Smooth muscle cell (in vitro differentiated cells): Measurements from ENCODE around the gene CLDN7. TPM values are rescaled to one million over a fixed set of nuclear protein-coding genes. Genes with fewer than 3 reads are reported as not detected.
A peak's percentile ranks its signal among the peaks of the same experiment; 100 is the strongest.

Source experiments
- DNase-seq: peaks from one replicate; lab custom pipeline; 2025; ENCODE audit not compliant: unreplicated experiment; lab: John Stamatoyannopoulos, UW
- H2AFZ ChIP-seq: fragments of 200-600 bp; sonication (generic); 2 replicates; pipeline ENCODE4 v1.6.0; 2016; ENCODE audit warnings: antibody characterized with exemption, low read depth, mild to moderate bottlenecking
- H3F3A ChIP-seq: fragments of 200-600 bp; sonication (generic); 2 replicates; pipeline ENCODE4 v1.6.0; 2017; ENCODE audit warnings: antibody characterized with exemption, low read depth
- H3K27ac ChIP-seq: fragments of 200-600 bp; sonication (generic); 2 replicates; pipeline ENCODE4 v1.5.1; 2016; ENCODE audit warnings: low read depth, mild to moderate bottlenecking
- H3K27me3 ChIP-seq: fragments of 200-600 bp; sonication (generic); 2 replicates; pipeline ENCODE4 v1.6.1; 2016; ENCODE audit warnings: low read depth, mild to moderate bottlenecking
- H3K36me3 ChIP-seq: fragments of 200-600 bp; sonication (generic); 2 replicates; pipeline ENCODE4 v1.5.1; 2016; ENCODE audit warnings: low read depth
- H3K4me1 ChIP-seq: fragments of 200-600 bp; sonication (generic); 2 replicates; pipeline ENCODE4 v1.5.1; 2016; ENCODE audit warnings: low read depth
- H3K4me2 ChIP-seq: fragments of 200-600 bp; sonication (generic); 2 replicates; pipeline ENCODE4 v1.6.0; 2016; ENCODE audit warnings: mild to moderate bottlenecking
- H3K4me3 ChIP-seq: fragments of 200-600 bp; sonication (generic); 2 replicates; pipeline ENCODE4 v1.5.1; 2016; ENCODE audit warnings: mild to moderate bottlenecking
- H3K79me2 ChIP-seq: fragments of 200-600 bp; sonication (generic); 2 replicates; pipeline ENCODE4 v1.6.0; 2016; ENCODE audit warnings: low read depth, mild to moderate bottlenecking
- H3K9ac ChIP-seq: fragments of 200-600 bp; sonication (generic); 2 replicates; pipeline ENCODE4 v1.6.0; 2016; ENCODE audit warnings: low read depth
- H3K9me3 ChIP-seq: fragments of 200-600 bp; sonication (generic); replicated peaks from 2 replicates; pipeline ENCODE4 v1.5.1; 2016; ENCODE audit warnings: low read depth
- H4K20me1 ChIP-seq: fragments of 200-600 bp; sonication (generic); 2 replicates; pipeline ENCODE4 v1.6.0; 2016; ENCODE audit warnings: low read depth
- CTCF ChIP-seq: fragments of 200-600 bp; sonication (generic); IDR thresholded peaks from 2 replicates; pipeline ENCODE4 v1.5.1; 2017; ENCODE audit warnings: borderline replicate concordance, mild to moderate bottlenecking, antibody characterized with exemption; ENCODE audit not compliant: insufficient read depth, poor library complexity, severe bottlenecking
- WGBS: methylation state at CpG from one replicate; pipeline ENCODE4 v1.1.7; 2016; ENCODE audit warnings: low lambda C conversion rate; 5-methylcytosine and 5-hydroxymethylcytosine counted together
- polyA plus RNA-seq: library from polyadenylated mRNA; unstranded; fragments of >200 nt; fragmentation: Nextera tagmentation; extraction: Ambion mirVana; gene quantifications from 2 replicates; pipeline ENCODE4 v1.2.1, GENCODE V29; 2016
- total RNA-seq: library from RNA; depleted of rRNA; stranded (reverse); fragments of >200 nt; gene quantifications from 2 replicates; pipeline ENCODE4 v1.2.3, GENCODE V29; 2014

The CLDN7 gene
- total and polyA plus RNA-seq, 2 experiments from 2014 or later = 25.2 to 33.7 TPM

- peak overlapping the region; percentile 98 for H3K9ac ChIP-seq
- no peak for TF ChIP-seq CTCF
- H3K9me3 ChIP-seq = no peaks in the 10 kb centered on the region
- H3K4me2 ChIP-seq = peak overlapping the region; percentile 99
- DNase-seq = no peak
- no peaks in the 10 kb centered on the region for H3K27me3 ChIP-seq
- peaks cover 60% of the 10 kb centered on the region for H4K20me1 ChIP-seq
- peaks cover 38% of the 10 kb centered on the region for H3F3A ChIP-seq
- peak overlapping the region; percentile 95 for H3K27ac ChIP-seq
- no peak overlapping the region for H2AFZ ChIP-seq
- 2% methylated on average over 12 of the region's 14 CpGs for WGBS
- peaks cover 62% of the 10 kb centered on the region for H3K79me2 ChIP-seq
- peaks cover 10% of the 10 kb centered on the region for H3K4me1 ChIP-seq
- H3K36me3 ChIP-seq = peaks cover 4% of the 10 kb centered on the region
- H3K4me3 ChIP-seq = peak overlapping the region; percentile 85
Measured at GRCh38 chr17:7308625-7309433, 46.6 kb upstream of the CLDN7 start.

GRCh38 chr17:7307686-7308624 is 45.7 kb upstream of the CLDN7 start:
- Histone ChIP-seq H3K4me2 (peak overlapping the region; percentile 99), H3K9ac (peak overlapping the region; percentile 98), H3K27me3 (no peaks in the 10 kb centered on the region), H2AFZ (no peak overlapping the region), H3K79me2 (peaks cover 53% of the 10 kb centered on the region), H3K4me1 (peaks cover 10% of the 10 kb centered on the region), H4K20me1 (peaks cover 52% of the 10 kb centered on the region), H3F3A (peaks cover 30% of the 10 kb centered on the region), H3K9me3 (no peaks in the 10 kb centered on the region), H3K27ac (peak overlapping the region; percentile 95), H3K36me3 (peaks cover 4% of the 10 kb centered on the region), H3K4me3 (peak overlapping the region; percentile 85)
- DNase-seq = no peak
- WGBS = under 1% methylated on average over 60 of the region's 104 CpGs
- TF ChIP-seq CTCF = peak; percentile 9

DNA sequence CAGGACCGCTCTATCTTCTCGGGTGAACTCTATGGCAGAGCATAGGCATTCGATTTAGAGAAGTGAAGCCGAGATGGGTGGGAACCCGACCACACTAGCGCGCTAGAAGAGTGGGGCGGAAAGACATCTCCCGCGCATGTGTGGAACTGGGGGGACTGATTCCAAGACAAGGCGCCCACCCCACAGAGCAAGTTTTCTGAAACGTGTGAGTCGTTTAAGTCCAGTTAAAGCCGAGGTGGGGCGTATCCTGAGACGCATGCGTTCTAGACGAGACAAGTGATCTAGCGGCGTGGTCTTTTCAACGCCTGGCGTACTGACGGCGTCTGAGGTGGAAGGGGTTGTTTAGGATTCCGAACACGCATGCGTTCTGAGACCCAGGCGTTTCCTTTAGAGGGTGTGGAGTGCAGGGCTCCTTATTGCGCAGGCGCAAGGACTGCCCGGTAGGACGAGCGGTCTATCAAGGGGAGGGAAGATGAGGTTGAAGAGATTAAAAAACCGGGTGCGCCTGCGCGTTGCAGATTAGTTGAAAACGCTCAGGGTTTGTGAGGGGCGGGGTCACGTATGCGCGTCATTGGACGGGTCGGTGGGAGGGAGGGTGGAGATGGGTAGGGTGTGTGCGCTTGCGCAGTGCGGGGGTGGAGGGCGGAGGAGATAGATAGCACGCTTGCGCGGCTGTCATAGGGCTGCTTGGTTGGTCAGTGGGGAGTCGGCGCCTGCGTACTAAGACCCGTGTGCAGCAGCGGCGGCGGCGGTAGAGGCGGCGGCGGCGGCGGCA is 44.8 kb upstream of the CLDN7 start, which contains the start of gene EIF5A:
TSS of gene EIF5A (plus strand) at position 718 of the 775 bp plus-strand sequence. CDS start 2,008 bp downstream, outside the sequence.
- Histone ChIP-seq H3K79me2 (peaks cover 45% of the 10 kb centered on the region), H3K9me3 (no peaks in the 10 kb centered on the region), H3K4me1 (peaks cover 10% of the 10 kb centered on the region), H3K9ac (peak within 1 kb of the TSS; percentile 98), H3K27ac (peak within 1 kb of the TSS; percentile 95), H3F3A (peaks cover 23% of the 10 kb centered on the region), H3K4me3 (peak within 1 kb of the TSS; percentile 85), H3K27me3 (no peaks in the 10 kb centered on the region), H3K36me3 (peaks cover 4% of the 10 kb centered on the region), H3K4me2 (peak within 1 kb of the TSS; percentile 99), H2AFZ (peak within 1 kb of the TSS; percentile 56), H4K20me1 (peaks cover 43% of the 10 kb centered on the region)
- WGBS = under 1% methylated on average over 64 of the region's 64 CpGs
- DNase-seq = peak; percentile 100
- no peak for TF ChIP-seq CTCF
